RKO (cell line): Measurements from ENCODE around the gene CLSTN2.

Experiments used
- DNase-seq: peaks from one replicate; pipeline ENCODE4 v3.0.0-alpha.2; 2016; ENCODE audit warnings: low spot score

CLSTN2 gene

GRCh38 chr3:140148824-140149390 lies 213.9 kb downstream of the CLSTN2 start:
- DNase-seq: no peak

DNA sequence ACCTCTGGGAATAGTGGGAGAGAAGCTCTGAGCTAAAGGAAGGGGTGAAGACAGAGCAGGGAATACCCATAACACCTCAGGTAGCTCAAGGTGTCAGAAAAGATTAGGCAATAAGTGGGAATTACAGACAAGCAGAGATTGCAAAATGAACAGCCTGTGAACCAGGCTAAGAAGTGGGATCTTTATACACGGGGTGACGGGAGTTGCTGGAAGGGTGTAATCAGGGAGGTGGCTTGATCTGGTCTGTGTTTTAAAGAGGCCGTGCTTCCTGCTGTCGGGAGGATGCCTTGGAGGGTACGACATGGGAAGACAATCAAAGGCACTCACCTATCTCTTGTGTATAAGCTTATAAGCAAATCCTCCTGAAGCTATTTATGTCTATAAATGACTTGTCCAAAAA lies 216.3 kb downstream of the CLSTN2 start:
- DNase-seq: no peak

GRCh38 chr3:140152851-140153639 lies 218.1 kb downstream of the CLSTN2 start:
- DNase-seq: no peak

DNA sequence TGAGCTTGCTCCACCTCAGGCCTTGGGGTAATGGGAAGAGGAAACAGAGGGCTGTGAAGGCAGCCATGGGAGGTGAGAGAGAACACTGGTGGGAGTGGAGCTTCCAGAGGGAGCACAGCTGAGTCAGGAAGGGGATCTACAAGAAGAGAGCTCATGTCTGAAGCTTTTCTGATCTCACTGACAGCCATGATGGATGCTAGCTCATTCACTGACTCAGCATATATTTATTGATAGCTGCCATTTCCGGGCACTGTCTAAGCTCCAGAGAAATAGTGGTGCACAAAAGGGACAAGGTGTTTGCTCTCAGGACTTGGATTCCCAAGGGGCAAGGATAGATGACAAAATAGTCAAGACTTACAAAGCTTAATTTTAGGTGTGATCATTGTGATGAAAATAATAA lies 218.8 kb downstream of the CLSTN2 start:
- no peak for DNase-seq

DNA sequence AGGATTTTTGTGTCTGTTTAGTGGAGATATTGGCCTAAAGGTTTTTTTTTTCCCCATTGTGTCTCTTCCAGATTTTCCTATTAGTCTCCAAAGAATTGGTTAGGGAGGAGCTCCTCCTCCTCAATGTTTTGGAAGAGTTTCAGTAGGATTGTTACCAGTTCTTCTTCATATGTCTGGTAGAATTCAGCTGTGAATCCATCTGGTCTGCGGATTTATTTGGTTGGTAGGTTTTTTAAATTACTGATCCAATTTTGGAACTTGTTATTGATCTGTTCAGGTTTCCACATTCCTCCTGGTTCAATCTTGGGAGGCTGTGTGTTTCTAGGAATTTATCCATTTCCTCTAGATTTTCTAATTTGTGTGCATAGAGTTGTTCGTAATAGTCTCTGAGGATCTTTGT lies 222.2 kb downstream of the CLSTN2 start:
- DNase-seq: no peak

DNA sequence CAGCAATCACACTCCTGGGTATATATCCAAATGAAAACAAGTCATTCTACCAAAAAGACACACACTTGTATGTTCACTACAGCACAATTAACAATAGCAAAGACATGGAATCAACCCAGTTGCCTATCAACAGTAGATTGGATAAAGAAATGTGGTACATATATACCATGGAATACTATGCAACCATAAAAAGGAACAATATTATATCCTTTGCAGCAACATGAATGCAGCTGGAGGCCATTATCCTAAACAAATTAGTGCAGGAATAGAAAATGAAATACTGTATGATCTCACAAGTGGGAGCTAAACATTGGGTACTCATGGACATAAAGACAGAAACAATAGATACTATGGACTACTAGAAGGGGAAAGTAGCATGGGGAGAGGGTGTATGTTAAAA lies 224.7 kb downstream of the CLSTN2 start:
- no peak for DNase-seq

GRCh38 chr3:140160553-140160952 lies 225.6 kb downstream of the CLSTN2 start:
- no peak for DNase-seq

DNA sequence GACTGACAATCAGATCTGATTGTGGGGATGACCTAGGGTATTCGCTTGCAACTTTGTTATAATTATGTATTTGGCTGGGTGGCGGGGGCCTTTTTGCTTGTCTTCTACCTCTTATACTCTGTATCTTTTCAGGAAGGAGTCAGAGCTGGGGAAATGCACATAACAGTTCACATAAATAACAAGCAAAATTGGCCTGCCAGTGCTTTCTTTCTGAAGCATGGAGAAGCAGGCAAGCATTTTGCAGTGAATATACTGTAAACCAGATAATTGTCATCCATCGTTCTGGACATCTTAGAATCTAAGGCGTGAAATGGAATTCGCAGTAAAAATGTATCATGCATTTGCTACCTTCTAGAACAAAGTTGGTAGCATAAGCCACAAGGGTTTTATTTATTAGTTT lies 227.6 kb downstream of the CLSTN2 start:
- no peak for DNase-seq

DNA sequence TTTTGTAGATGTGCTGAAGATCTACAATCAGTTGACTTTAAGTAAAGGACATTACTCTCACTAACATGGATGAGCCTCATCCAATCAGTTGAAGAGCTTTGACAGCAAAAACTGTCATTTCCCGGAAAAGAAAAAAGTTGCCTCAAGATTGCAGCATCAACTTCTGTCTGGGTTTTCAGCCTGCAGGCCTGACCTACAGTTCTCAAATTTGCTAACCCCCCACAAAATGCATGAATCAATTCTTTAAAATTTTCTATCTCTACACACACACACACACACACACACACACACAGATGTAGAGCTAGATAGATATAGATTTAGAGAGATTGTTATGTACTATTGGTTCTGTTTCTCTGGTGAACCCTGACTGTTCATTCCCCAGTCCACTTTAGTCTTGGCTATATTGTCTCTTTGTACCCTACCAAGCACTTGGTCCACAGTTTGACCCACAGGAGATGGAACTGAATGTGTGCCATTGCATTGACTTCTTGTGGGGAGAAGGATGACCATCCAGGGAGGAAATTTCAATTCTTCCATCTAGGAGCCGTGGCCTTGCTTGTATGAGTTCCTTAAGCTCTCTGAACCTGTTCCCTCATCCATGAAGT lies 228.3 kb downstream of the CLSTN2 start:
- no peak for DNase-seq

DNA sequence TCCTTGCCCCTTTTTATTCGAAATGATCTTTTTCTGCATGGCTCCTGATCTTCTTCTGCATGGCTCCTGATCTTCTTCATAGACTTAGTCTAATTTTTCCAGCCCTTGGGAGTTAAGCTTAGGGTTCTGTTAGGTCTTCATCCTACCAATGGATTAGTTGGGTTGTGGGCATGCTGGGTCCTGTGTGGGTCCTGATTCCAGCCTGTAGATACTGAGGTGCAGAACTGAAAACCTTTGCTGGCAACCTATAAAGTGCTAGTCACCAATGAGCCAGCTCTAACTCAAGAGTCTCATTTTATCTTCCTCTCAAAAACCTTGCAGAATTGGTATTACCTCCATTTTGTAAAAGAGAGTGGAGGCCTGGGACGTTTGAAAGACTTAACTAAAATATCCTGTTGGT lies 229.2 kb downstream of the CLSTN2 start:
- no peak for DNase-seq

DNA sequence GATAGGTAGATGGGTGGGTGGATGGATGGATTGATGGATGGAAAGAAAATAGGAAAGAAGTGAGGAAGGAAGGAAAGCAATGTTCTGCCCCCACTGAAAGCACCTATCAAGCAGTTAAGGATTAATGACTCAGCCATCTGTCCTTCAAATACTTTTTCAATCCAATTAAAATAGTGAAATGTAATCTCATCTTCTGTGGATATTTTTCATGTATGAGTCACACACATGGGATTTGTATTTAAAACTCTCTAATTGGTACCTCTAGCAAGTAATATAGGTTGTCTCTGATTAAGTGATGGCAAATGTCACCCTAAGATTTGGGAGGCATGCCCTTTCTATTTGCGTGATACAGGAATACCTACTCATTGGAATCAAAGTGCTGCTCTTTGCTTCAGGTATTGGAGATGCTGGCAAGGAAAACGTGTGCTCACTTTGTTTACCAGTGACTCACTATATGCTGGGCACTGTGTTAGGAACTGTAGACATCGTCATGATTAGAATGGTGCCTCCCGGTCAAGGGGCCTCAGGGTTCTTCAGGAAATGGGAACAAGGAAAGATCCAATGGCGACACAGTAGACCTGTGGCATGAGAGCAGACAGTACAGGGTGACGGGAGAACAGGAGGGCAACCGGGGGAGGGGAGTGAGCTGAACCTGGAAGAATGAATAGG lies 230.1 kb downstream of the CLSTN2 start:
- DNase-seq: no peak

DNA sequence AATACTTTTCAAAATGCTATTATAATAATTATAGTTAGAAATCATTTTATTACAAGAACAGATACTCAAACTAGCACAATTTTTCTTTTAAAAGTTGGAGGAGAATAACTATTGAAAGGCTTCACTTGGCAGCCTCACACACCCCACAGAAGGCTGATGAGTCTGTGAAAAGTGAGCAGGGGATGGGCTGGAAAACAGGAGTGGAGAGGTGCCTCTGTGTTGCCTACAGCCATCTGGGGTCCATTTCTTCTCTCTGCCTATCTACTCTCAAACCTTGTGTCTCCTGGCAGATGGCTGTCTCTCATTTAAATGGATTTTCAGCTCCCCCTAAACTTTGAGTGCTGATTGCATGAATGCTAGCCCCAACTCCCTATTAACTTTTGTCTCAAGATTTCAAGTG lies 230.8 kb downstream of the CLSTN2 start:
- no peak for DNase-seq

GRCh38 chr3:140166861-140167599 lies 232.0 kb downstream of the CLSTN2 start:
- no peak for DNase-seq

GRCh38 chr3:140167600-140168281 lies 232.8 kb downstream of the CLSTN2 start:
- no peak for DNase-seq

- no peak for DNase-seq
Measured at GRCh38 chr3:140170612-140171011, 235.6 kb downstream of the CLSTN2 start.

GRCh38 chr3:140176526-140176925 lies 241.5 kb downstream of the CLSTN2 start:
- DNase-seq: no peak

- DNase-seq: no peak
Measured at GRCh38 chr3:140177943-140178342, 243.0 kb downstream of the CLSTN2 start.

DNA sequence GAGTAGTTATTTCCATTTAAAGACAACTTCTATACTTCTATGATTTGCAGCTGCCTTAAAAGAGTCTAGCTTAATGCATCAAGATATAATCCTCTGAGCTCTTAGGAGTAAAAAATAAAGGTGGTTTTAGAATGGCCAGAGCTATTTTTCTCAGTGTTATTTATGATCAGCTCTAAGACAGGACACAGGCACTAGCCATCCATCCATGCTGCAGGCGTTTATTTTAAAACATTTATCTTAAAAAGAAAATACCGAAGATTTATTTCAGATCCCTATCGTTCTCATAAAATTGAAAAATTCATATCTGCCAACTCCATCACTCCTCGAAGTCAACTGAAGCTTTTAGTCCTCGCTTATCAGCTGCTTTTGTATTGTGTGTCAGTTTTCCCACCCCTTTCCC lies 243.5 kb downstream of the CLSTN2 start:
- no peak for DNase-seq

- DNase-seq: no peak
Measured at GRCh38 chr3:140180603-140181002, 245.6 kb downstream of the CLSTN2 start.

- no peak for DNase-seq
Measured at GRCh38 chr3:140185375-140185774, 250.4 kb downstream of the CLSTN2 start.

- no peak for DNase-seq
Measured at GRCh38 chr3:140186421-140186920, 251.5 kb downstream of the CLSTN2 start.

- DNase-seq: no peak
Measured at GRCh38 chr3:140187028-140187427, 252.0 kb downstream of the CLSTN2 start.
